HK-2 (cell line): ENCODE results near the gene PACRG.

Experiments used
- DNase-seq: peaks from one replicate; pipeline ENCODE4 v3.0.0-alpha.2; 2018; ENCODE audit not compliant: unreplicated experiment

The PACRG gene

DNA sequence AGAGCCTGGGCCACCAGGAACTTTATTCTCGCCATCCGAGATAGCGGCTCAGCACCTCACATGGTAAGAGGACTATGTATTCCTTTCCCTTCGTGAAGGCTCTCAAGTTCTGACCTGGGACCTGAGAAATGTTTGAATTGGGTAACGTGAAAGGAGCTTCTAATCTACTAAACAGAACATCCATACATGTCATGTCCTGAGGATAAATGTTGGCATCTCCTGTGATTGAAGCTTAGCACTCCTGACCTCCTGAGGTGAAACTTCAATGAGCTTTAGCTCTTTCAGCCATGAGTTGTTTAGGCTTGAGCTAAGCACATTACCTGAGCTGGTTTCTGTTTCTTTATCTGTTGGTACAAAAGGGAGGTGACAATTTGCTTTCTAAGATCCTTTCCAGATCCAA, 280.9 kb downstream of the PACRG start:
- no peak for DNase-seq

DNA sequence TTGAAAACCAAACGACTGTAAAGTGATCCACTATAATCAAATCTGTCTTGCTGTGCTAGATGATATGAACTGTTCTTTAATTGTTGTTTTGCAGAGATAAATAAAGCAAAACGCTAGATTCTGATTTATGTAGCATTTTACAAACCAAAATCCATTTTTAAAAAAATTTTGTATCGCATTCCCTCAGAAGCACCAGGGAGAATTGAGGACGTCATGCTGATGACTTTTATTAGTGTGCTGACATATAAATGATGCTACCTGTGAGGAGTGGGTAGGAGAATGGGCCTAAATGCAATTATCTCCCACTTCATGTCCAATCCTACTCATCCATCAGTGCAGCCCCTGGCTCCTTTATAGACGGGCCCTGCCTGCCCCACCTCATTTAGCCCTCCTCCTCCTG, 282.4 kb downstream of the PACRG start:
- DNase-seq = no peak

DNA sequence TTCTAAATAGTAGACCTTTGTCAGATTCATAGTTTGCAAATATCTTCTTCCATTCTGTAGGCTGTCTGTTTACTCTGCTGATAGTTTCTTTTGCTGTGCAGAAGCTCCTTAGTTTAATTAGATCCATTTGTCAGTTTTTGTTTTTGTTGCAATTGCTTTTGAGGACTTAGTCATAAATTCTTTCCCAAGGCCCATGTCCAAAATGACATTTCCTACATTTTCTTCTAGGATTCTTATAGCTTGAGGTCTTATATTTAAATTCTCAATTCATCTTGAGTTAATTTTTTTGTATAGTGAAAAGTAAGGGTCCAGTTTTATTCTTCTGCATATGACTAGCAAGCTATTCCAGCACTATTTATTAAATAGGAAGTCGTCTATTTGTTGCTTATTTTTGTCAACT, 287.0 kb downstream of the PACRG start:
- no peak for DNase-seq

GRCh38 chr6:163017801-163018200, 290.0 kb downstream of the PACRG start:
- DNase-seq = no peak

DNA sequence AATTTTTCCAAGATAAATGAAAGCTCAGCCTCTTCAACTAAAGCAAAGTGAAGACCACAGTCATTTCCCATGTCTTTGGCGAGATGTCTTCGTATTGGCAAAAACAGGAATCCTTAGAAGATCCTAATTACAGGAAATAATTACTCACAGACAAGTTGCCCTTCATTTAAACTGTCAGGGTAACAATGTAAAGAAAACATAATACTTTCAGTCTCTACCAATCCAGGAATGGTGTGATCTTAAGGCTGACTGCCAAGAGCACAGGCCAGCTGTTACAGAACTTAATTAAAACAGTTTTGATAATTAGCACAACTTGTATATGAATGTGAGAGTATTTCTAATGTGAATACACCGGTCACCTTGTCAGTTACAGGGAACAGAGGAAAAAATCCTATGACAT, 292.2 kb downstream of the PACRG start:
- no peak for DNase-seq

DNA sequence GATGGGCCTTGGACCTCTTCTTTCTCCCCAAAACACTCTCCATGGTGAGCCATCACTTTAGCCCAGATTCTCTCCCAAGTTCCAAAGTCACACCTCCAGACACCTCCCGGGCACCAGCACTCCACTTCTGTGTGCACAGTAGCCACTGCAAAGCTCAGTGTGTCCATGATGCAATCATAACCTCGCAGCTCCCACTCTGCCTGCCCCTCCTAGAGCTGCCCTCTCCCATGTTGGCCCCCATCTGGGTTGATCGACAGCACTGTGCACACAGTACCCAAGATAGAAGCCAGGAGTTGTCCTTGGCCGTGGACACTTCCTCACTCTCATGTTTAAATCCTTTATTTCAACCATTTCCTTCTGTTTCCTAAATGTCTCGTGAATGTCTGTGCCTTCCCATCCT, 293.3 kb downstream of the PACRG start:
- no peak for DNase-seq

DNA sequence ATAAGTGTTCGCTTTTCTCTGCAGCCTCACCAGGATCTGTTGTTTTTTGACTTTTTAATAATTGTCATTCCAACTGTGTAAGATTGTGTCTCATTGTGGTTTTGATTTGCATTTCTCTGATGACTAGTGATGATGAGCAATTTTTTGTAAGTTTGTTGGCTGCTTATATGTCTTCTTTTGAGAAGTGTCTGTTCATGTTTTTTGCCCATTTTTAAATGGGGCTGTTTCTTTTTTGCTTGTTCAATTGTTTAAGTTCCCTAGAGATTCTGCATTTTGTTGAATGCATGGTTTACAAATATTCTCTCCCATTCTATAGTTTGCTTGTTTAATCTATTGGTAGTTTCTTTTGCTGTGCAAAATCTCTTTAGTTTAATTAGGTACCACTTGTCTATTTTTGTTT, 295.9 kb downstream of the PACRG start:
- no peak for DNase-seq

- no peak for DNase-seq
These were observed 299.1 kb downstream of the PACRG start for GRCh38 chr6:163026893-163027292.

- DNase-seq = no peak
These were observed 303.2 kb downstream of the PACRG start for GRCh38 chr6:163030980-163031379.

DNA sequence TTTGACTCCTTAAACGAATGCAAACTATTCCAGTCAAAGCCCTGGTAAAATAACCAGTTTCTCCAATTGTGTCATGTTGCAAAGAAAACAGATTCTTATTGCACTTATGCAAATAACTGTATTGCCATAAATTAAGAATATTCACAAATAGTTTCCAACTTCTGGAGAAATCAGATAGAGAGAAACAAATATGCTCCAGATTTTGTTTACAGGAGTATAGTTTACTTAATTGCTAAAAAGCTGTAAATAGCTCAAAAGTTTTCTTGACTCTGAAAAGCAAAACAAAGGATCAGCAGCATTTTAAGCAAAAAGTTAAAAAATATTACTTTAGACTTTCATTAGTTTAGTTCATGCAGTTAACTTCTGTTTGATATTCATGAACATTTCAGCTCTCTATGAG, 304.2 kb downstream of the PACRG start:
- no peak for DNase-seq

GRCh38 chr6:163036160-163036645, 308.4 kb downstream of the PACRG start:
- no peak for DNase-seq

DNA sequence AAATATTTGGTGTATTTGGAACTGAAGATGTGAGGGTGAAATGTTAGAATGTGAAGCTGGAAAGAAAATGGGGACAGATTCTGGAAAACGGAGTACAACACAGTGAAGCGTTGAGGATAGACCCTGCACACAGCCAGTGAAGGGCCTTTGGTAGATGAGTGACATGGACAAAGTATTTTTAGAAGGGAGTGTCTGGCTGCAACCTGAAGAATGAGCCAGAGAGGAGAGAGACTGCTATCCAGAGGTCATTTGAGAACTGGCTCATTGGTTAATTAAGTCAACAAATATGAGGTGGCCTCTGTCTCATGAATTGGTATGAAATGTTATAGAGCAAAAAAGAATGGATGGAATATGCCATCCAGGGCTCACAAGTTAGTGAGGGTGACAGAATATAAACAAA, 310.5 kb downstream of the PACRG start:
- no peak for DNase-seq

DNA sequence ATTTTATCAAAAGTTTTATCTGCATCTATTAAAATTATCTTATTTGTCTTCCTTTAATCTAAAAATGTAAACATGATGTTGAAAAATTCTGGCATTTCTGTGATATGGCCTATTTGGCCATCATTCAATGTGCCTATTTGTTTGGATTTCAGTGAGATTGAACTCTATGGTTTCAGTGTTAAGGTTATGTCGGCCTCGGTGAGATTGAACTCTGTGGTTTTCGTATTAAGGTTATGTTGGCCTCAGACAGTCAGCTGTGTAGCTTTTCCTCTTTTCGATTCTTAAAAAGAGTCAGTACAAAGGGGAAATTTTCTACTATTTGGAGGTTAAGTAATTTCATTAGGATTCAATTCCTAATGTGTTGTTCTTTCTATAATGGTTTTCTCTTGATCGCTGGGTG, 320.6 kb downstream of the PACRG start:
- DNase-seq = no peak

GRCh38 chr6:163053667-163054344, 326.0 kb downstream of the PACRG start:
- DNase-seq = no peak

DNA sequence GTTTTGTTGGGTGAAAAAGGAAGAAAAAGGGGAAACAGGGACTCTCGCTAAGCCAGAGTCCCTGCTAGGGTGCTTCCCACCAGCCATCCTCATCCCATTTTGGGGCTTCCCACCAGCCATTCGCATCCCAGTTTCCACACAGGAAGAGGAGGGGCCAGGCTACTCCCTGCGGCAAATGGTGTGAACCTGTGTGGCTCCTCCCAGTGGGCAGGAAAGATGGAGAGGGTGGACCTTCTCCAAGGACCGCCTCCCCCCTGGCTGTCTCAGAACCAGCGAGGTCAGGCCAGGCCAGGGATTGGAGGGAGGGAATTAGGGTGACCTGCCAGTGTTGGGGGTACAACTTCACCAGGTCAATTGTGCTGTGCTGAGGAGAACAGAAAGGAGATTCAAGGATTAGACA, 326.9 kb downstream of the PACRG start:
- DNase-seq = no peak

DNA sequence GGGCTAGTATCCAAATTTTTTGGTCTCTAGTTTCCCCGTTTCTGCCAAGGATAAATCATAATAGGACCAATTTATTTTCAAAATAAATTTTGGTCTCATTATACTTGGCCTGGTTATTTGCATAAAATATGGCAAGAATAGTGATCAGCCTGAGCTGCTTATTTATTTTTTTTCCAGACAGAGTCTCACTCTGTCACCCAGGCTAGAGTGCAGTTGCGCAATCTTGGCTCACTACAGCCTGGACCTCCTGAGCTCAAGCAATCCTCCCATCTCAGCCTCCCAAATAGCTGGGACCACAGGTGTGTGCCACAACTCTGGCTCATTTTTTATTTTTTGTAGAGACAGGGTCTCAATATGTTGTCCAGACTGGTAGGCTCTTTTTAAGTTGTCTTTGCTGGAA, 329.5 kb downstream of the PACRG start:
- DNase-seq = no peak

DNA sequence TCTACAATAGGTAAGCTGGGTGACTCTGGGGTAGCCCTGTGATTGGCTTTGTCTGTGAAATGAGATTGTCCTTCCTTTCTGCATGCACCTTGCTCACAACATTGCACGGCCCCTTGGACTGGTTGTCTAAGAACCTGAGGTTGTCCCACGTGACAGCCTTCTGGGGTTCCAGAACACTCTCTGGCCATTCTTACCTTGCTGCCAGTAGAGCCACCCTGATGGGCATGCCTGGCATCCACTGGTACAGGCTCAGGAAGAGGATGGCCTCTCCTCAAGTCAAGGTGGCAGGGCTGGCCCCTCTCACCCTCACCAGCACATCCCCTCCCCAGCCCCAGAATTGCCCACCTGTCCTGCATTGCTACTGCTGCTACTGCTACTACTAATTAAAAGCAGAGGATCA, 335.0 kb downstream of the PACRG start:
- no peak for DNase-seq

DNA sequence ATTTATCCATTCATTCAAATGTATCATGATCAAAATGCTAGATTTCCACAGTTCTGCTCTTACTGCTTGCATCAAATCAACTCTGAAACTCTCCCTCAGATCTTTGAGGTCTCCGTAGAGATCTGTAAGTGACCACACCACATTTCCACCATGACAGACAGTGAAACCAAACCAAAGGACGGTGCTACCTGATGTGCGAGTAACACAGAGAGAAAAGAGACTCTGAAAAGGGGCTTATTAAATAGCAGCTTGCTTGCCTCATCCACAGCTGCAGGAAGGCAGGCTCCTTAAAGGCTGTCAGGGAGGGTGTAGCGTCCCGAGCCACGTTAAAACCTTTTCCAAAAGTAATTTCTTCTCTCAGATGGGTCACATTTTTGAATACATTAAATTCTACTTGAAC, 335.8 kb downstream of the PACRG start:
- DNase-seq = no peak

DNA sequence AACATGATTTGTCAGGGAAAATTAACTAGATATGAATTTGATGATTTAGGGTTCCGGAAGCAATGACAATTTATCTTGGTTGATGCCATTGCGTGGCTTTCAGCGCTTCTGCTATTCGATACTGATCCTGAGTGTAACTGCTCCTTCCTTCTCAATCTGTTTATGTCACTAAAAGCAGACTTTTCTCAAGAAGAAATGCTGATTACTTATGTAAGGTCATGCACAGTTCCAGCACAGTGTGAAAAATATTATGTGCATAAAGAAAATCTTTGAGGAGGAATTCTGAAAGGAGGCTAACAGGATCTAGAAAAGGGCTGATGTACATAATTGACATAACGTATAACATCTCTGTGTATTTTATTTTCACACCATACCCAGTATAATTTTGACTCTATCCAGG, 336.6 kb downstream of the PACRG start:
- DNase-seq = no peak

- DNase-seq = no peak
These were observed 338.4 kb downstream of the PACRG start for GRCh38 chr6:163066200-163066599.

- no peak for DNase-seq
These were observed 349.4 kb downstream of the PACRG start for GRCh38 chr6:163077134-163077533.

GRCh38 chr6:163078712-163079111, 350.9 kb downstream of the PACRG start:
- DNase-seq = no peak

DNA sequence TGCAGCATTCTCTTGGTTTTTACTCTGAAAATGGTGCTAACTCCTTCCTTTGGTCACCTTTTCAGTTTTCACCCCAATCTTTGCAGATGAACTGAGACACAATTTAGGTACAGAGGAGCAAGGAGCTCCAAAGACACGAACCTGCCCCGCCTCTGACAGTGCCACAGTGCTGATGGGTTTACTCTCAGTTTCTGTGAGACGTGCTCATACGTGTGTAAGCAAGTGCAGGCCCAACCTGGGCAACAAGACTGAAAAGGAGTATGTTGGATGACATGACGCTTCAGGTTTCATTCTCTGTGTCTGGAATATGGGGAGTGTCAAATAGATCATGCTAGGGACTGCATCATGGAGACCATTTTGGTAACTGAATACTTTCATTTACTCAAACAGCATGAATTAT, 352.5 kb downstream of the PACRG start:
- DNase-seq = no peak

- no peak for DNase-seq
These were observed 355.4 kb downstream of the PACRG start for GRCh38 chr6:163083141-163083540.
